ENCODE data around the gene PITPNC1. TPM values are rescaled to one million over a fixed set of nuclear protein-coding genes. Genes with fewer than 3 reads are reported as not detected.
"Not testable (repeated sequence)": the region's sequence is repeated elsewhere in the genome, so short reads cannot be mapped to it uniquely, and the experiment has no call there.

The PITPNC1 gene
- total RNA-seq, 1 donor from 2014 or later, result 40.3 TPM

DNA sequence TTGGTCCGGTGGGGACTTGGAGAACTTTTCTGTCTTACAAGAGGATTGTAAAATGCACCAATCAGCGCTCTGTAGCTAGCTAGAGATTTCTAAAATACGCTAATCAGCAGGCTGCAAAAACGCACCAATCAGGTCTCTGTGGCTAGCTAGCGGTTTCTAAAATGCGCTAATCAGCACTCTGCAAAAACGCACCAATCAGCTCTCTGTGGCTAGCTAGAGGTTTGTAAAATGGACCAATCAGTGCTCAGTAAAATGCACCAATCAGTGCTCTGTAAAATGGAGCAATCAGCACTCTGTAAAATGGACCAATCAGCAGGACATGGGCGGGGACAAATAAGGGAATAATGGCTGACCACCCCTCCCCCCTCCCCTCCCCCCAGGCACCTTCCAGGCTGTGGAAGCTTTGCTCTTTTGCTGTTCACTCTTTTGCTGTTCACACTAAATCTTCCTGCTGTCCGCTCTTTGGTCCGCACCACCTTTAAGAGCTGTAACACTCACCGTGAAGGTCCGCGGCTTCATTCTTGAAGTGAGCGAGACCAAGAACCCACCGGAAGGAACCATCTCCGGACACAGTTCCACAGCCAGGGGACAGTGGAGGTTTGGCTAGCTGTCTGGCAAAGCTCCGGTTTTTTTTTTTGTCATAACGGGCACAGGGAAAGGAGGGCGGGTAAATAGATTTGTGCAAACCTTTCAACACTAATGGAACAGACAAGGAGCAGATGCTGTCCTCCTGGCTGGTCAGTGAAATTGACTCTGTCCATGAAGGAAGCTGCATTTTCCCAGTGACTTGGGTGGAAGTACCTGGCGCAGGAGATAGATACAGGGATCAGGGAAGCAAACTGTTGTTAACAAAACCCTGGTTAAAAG, 8.3 kb downstream of the PITPNC1 start:
- Mint-ChIP-seq H3K27me3 (ENCODE audit: unreplicated experiment) (no peaks in the 10 kb centered on the region), H3K9me3 (ENCODE audit: unreplicated experiment) (no peaks in the 10 kb centered on the region), H3K27ac (ENCODE audit: unreplicated experiment) (peak overlapping the region; percentile 93), H3K4me3 (ENCODE audit: unreplicated experiment) (no peak overlapping the region), H3K36me3 (ENCODE audit: unreplicated experiment) (no peaks in the 10 kb centered on the region), H3K4me1 (ENCODE audit: low read depth, unreplicated experiment) (peaks cover 9% of the 10 kb centered on the region)
- TF ChIP-seq, protein P1, sequence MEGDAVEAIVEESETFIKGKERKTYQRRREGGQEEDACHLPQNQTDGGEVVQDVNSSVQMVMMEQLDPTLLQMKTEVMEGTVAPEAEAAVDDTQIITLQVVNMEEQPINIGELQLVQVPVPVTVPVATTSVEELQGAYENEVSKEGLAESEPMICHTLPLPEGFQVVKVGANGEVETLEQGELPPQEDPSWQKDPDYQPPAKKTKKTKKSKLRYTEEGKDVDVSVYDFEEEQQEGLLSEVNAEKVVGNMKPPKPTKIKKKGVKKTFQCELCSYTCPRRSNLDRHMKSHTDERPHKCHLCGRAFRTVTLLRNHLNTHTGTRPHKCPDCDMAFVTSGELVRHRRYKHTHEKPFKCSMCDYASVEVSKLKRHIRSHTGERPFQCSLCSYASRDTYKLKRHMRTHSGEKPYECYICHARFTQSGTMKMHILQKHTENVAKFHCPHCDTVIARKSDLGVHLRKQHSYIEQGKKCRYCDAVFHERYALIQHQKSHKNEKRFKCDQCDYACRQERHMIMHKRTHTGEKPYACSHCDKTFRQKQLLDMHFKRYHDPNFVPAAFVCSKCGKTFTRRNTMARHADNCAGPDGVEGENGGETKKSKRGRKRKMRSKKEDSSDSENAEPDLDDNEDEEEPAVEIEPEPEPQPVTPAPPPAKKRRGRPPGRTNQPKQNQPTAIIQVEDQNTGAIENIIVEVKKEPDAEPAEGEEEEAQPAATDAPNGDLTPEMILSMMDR (IDR thresholded peaks at IDR 0.05; ENCODE audit: partially characterized antibody, unreplicated experiment), result no peak
- DNase-seq, result no peak

DNA sequence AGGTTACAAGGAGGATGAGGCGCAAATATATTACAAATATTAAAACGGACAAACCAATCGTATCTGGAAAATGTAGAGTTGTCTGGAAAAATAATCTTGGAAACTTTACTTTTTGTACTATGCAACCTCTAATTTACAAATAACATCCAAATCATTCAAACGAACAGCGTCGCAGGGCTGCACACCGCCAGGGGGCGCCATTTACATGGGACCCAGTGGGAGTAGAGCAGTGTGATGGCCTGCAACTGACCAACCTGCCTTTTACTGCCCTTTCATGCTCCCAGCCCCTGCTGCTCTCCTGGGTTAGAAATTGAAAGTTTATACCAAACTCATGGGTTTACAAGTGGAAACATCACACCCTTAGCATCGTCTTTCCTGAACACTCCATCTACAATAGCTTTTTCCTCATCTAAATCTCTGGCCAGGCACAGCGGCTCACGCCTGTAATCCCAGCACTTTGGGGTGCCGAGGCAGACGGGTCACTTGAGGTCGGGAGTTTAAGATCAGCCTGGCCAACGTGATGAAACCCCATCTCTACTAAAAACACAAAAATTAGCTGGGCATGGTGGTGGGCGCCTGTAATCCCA, 10.0 kb downstream of the PITPNC1 start:
- no peak overlapping the region for H3K27ac Mint-ChIP-seq (ENCODE audit: unreplicated experiment)
- peaks cover 9% of the 10 kb centered on the region for H3K4me1 Mint-ChIP-seq (ENCODE audit: low read depth, unreplicated experiment)
- peak; percentile 85 for DNase-seq

DNA sequence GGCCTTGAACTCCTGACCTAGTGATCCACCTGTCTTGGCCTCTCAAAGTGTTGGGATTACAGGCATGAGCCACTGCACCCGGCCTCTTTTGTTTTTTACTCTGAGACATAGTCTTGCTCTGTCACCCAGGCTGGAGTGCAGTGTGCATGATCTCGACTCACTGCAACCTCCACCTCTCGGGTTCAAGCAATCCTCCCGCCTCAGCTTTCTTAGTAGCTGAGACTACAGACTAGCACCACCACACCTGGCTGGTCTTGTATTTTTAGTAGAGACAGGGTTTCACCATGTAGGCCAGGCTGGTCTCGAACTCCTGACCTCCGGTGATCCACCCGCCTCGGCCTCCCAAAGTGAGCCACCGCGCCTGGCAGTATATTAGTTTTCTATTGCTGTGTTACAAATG, 11.5 kb downstream of the PITPNC1 start:
- H3K4me1 Mint-ChIP-seq (ENCODE audit: low read depth, unreplicated experiment); H3K9me3 Mint-ChIP-seq (ENCODE audit: unreplicated experiment); DNase-seq; H3K4me3 Mint-ChIP-seq (ENCODE audit: unreplicated experiment); H3K27ac Mint-ChIP-seq (ENCODE audit: unreplicated experiment); H3K27me3 Mint-ChIP-seq (ENCODE audit: unreplicated experiment); H3K36me3 Mint-ChIP-seq (ENCODE audit: unreplicated experiment): not testable (repeated sequence)

More for the DNA sequence above, 10.0 kb downstream of the PITPNC1 start:
- TF ChIP-seq, protein P1 (IDR thresholded peaks at IDR 0.05; ENCODE audit: partially characterized antibody, unreplicated experiment), result peak; percentile 95
- no peaks in the 10 kb centered on the region for H3K27me3 Mint-ChIP-seq (ENCODE audit: unreplicated experiment)
- no peak overlapping the region for H3K4me3 Mint-ChIP-seq (ENCODE audit: unreplicated experiment)
- no peaks in the 10 kb centered on the region for H3K36me3 Mint-ChIP-seq (ENCODE audit: unreplicated experiment)
- H3K9me3 Mint-ChIP-seq (ENCODE audit: unreplicated experiment), result no peaks in the 10 kb centered on the region

DNA sequence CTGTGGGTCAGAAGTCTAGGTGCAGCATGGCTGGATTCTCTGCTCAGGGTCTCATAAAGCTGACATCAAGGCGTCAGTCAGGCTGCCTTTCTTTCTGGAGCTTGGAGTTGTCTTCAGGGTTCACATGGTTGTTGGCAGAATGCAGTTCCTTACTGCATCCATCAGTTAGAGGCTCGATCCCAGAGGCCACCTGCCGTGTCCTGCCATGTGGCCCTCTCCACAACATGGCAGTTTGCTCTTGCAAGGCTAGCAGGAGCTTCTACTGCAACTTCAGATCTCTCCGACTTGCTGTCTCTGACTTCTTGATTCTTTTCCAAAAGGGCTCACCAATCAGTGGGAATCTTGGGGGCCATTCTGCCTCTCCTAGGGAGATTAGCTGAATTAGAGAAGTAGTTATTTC, 11.9 kb downstream of the PITPNC1 start:
- no peak for DNase-seq
- TF ChIP-seq, protein P1 (IDR thresholded peaks at IDR 0.05; ENCODE audit: partially characterized antibody, unreplicated experiment), result no peak
- Mint-ChIP-seq H3K4me1 (ENCODE audit: low read depth, unreplicated experiment) (peaks cover 9% of the 10 kb centered on the region), H3K27me3 (ENCODE audit: unreplicated experiment) (no peaks in the 10 kb centered on the region), H3K36me3 (ENCODE audit: unreplicated experiment) (no peaks in the 10 kb centered on the region), H3K4me3 (ENCODE audit: unreplicated experiment) (no peak overlapping the region), H3K27ac (ENCODE audit: unreplicated experiment) (no peak overlapping the region), H3K9me3 (ENCODE audit: unreplicated experiment) (no peaks in the 10 kb centered on the region)

DNA sequence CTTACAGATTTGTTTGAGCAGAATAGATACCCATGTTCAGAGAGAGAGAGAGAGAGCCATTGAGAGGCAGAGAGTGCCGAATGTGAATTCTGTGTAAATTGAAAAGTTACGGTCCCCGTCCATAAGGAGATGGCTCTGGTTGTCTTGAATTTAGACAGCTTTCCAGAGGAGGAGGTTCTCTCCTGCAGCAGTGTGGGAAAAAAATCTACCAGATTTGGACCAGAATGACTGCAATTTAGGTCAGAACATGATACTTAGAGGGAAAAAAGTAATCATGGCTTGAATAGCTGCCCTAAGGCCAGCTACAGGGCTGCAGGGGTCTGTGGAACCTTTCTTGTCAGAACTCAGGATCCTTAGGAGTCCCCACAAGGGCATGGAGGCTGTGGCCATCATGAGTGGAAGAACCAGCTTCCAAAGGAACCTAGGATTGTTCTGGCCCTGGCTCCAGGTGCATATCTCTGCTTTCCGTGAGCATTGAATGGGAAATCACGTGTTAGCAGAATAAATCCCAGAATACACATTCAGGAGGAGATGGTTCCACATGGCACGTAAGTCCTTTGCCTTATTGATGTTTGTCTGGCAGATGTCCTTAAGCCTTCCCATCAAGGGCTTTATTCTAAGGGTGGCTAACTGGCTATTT, 13.0 kb downstream of the PITPNC1 start:
- Mint-ChIP-seq H3K27me3 (ENCODE audit: unreplicated experiment) (no peaks in the 10 kb centered on the region), H3K4me3 (ENCODE audit: unreplicated experiment) (no peak overlapping the region), H3K36me3 (ENCODE audit: unreplicated experiment) (no peaks in the 10 kb centered on the region), H3K4me1 (ENCODE audit: low read depth, unreplicated experiment) (peaks cover 9% of the 10 kb centered on the region), H3K27ac (ENCODE audit: unreplicated experiment) (no peak overlapping the region), H3K9me3 (ENCODE audit: unreplicated experiment) (no peaks in the 10 kb centered on the region)
- TF ChIP-seq, protein P1 (IDR thresholded peaks at IDR 0.05; ENCODE audit: partially characterized antibody, unreplicated experiment), result no peak
- DNase-seq, result no peak
